Bronchial epithelial cell (primary cell): Measurements from ENCODE around the gene ADAMTS10. TPM values are rescaled to one million over a fixed set of nuclear protein-coding genes. Genes with fewer than 3 reads are reported as not detected.
"Not testable (repeated sequence)": the region's sequence is repeated elsewhere in the genome, so short reads cannot be mapped to it uniquely, and the experiment has no call there.

Experiments
- DNase-seq: peaks from one replicate; pipeline ENCODE4 v3.0.0-alpha.2; 2010; ENCODE audit warnings: low read depth
- FAIRE-seq: peaks from 2 replicates; lab custom pipeline; 2011; peaks lifted over from hg19 to GRCh38; lab: Jason Lieb, UNC
- H3K27me3 ChIP-seq: 2 replicates; pipeline ENCODE4 v1.5.1; 2011; ENCODE audit warnings: low read length; ENCODE audit not compliant: control insufficient read depth, insufficient read depth
- H3K36me3 ChIP-seq: 2 replicates; pipeline ENCODE4 v1.5.1; 2011; ENCODE audit warnings: low read length; ENCODE audit not compliant: control insufficient read depth, insufficient read depth
- H3K4me3 ChIP-seq: 2 replicates; pipeline ENCODE4 v1.5.1; 2011; ENCODE audit warnings: mild to moderate bottlenecking, low read depth, low read length, control low read depth
- CTCF ChIP-seq: IDR thresholded peaks from 2 replicates; pipeline ENCODE4 v1.5.1; 2011; ENCODE audit warnings: mild to moderate bottlenecking, moderate library complexity, low read length, control low read depth, inconsistent platforms; ENCODE audit not compliant: insufficient read depth, severe bottlenecking
- total RNA-seq: library from RNA; depleted of rRNA; stranded (reverse); fragments of >200 nt; gene quantifications from 2 replicates; pipeline ENCODE4 v1.2.1, GENCODE V29; 2014

ADAMTS10 gene
- total RNA-seq, 1 donor from 2014 or later, result not detected

GRCh38 chr19:8577247-8577646 is 33.3 kb downstream of the ADAMTS10 start, which contains the start of gene MYO1F:
MYO1F (minus strand) TSS chr19:8577442; CDS start chr19:8577309, 133 bp downstream.
- no peak for TF ChIP-seq CTCF
- DNase-seq, result no peak
- Histone ChIP-seq H3K4me3 (no peak within 1 kb of the TSS), H3K27me3 (no peaks in the 10 kb centered on the region), H3K36me3 (no peaks in the 10 kb centered on the region)
- FAIRE-seq, result no peak

GRCh38 chr19:8576273-8576993 is 34.1 kb downstream of the ADAMTS10 start:
- Histone ChIP-seq H3K4me3 (no peak overlapping the region), H3K36me3 (no peaks in the 10 kb centered on the region), H3K27me3 (no peaks in the 10 kb centered on the region)
- DNase-seq (no peak), FAIRE-seq (peak; percentile 83)
- no peak for TF ChIP-seq CTCF

- FAIRE-seq, result no peak
- H3K36me3 ChIP-seq, result no peaks in the 10 kb centered on the region
- no peak overlapping the region for H3K4me3 ChIP-seq
- DNase-seq, result peak; percentile 12
- no peak for TF ChIP-seq CTCF
- no peaks in the 10 kb centered on the region for H3K27me3 ChIP-seq
These were observed 35.0 kb downstream of the ADAMTS10 start for GRCh38 chr19:8575467-8575997.

GRCh38 chr19:8574619-8574922 is 35.9 kb downstream of the ADAMTS10 start:
- not testable (repeated sequence) for DNase-seq, FAIRE-seq, H3K27me3 ChIP-seq, H3K4me3 ChIP-seq, H3K36me3 ChIP-seq

- no peak overlapping the region for H3K4me3 ChIP-seq
- TF ChIP-seq CTCF, result no peak
- H3K27me3 ChIP-seq, result no peaks in the 10 kb centered on the region
- no peaks in the 10 kb centered on the region for H3K36me3 ChIP-seq
- DNase-seq (no peak), FAIRE-seq (no peak)
These were observed 37.2 kb downstream of the ADAMTS10 start for GRCh38 chr19:8573316-8573715.

GRCh38 chr19:8571006-8571411 is 39.5 kb downstream of the ADAMTS10 start:
- H3K4me3 ChIP-seq, result no peak overlapping the region
- H3K36me3 ChIP-seq, result no peaks in the 10 kb centered on the region
- H3K27me3 ChIP-seq, result no peaks in the 10 kb centered on the region
- DNase-seq (peak; percentile 2), FAIRE-seq (no peak)
- no peak for TF ChIP-seq CTCF
